ENCODE results near the gene STON2.
"Not testable (repeated sequence)": the region's sequence is repeated elsewhere in the genome, so short reads cannot be mapped to it uniquely, and the experiment has no call there.

STON2 gene

DNA sequence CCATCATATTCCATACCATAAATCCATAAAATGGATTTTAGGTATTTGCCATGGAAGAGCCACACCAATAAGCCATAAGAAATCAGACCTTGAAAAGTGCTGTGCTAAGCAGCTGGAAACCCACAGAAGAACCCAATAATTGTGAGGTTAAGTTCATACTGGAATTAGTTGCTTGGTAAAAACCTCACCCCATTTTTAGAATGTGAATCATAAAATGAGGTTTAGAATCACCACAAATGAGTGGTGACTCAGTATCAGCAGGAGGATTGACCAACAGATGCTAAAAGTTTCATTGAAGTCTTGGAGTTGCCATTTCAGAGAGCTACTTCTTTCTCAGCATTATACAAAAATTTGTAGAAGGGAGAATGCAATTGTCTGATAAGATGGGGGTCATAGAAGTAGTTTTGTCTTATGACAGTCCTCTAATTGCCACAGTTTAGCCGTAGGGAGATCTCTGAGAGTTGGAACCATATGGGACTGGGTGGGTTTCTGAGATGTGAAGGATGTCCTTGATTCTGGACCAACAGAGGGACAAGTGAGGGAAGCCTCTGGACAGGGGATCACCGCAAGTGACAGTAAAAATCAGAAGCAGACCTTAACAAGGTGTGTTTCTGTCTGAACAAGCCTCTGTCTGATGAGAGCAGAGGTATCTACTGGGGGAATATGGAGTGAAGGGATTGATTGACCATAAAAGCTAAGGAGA, 1.4 kb upstream of the STON2 start:
- no peaks in the 10 kb centered on the region for H3K36me3 Mint-ChIP-seq (ENCODE audit: low read depth)
- peaks cover 22% of the 10 kb centered on the region for H3K4me1 Mint-ChIP-seq
- peak; percentile 42 for ATAC-seq
- peaks cover 21% of the 10 kb centered on the region for H3K27me3 Mint-ChIP-seq
- H3K4me3 Mint-ChIP-seq, result no peak overlapping the region
- peaks cover 4% of the 10 kb centered on the region for H3K9me3 Mint-ChIP-seq
- no peak for DNase-seq
- H3K27ac Mint-ChIP-seq, result no peak overlapping the region

DNA sequence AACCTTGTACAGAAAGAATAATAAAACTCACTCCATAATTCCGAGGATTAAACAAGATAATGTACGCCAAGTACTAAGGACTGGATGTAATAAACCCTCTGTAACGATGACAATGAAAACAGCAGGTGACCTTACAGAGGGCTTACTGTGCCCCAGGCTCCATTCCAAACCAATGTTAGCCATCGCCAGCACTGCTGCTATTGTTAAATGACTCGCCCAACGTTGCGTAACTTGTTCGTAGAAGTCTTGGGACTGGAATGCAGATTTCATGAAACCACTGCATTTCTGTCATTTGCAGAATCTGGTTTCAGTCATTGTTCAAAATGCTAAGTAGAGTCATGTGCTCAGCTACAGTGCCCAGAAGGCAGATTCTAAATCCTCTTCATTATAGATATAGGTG, 728 bp upstream of the STON2 start:
- H3K27ac Mint-ChIP-seq, result no peak overlapping the region
- H3K4me1 Mint-ChIP-seq, result peaks cover 22% of the 10 kb centered on the region
- no peak overlapping the region for H3K4me3 Mint-ChIP-seq
- peaks cover 4% of the 10 kb centered on the region for H3K9me3 Mint-ChIP-seq
- H3K27me3 Mint-ChIP-seq, result peaks cover 21% of the 10 kb centered on the region
- peak; percentile 12 for DNase-seq
- H3K36me3 Mint-ChIP-seq (ENCODE audit: low read depth), result no peaks in the 10 kb centered on the region
- ATAC-seq, result peak; percentile 27

DNA sequence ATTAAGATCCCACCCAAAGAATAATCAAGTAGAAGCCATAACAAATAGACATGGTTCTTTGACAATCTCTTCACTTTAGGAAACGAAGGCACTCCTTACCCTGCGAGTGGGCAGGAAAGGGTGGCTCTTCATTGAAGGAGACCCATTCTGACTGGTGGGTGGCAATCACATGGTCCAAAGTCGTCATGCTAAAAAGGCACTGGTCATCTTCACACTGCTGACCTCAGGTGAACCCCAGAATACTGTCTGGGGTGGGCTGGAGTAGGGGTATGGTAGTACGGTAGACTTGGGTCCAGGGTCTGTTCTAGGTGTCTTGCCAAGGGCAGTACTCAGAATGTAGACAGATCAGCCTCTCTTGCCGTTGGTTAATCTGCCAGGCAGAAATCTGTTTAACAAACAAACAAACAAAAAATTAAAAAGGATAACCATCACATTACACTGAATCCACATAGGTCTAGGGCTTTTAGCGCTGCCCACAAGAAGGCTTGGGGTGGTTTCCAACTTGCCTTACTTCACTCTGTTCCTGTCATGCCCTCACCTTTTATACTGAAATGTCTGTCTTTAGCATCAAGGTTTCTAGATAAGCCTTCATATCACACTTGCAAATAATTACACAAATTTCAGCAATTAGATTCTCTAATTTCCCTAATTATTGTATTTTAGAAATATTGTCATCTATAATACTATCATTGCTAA, 1.8 kb downstream of the STON2 start:
- peaks cover 22% of the 10 kb centered on the region for H3K4me1 Mint-ChIP-seq
- H3K27me3 Mint-ChIP-seq, result peaks cover 7% of the 10 kb centered on the region
- no peak overlapping the region for H3K27ac Mint-ChIP-seq
- ATAC-seq (no peak), DNase-seq (no peak)
- H3K4me3 Mint-ChIP-seq, result no peak overlapping the region
- no peaks in the 10 kb centered on the region for H3K36me3 Mint-ChIP-seq (ENCODE audit: low read depth)
- no peaks in the 10 kb centered on the region for H3K9me3 Mint-ChIP-seq

DNA sequence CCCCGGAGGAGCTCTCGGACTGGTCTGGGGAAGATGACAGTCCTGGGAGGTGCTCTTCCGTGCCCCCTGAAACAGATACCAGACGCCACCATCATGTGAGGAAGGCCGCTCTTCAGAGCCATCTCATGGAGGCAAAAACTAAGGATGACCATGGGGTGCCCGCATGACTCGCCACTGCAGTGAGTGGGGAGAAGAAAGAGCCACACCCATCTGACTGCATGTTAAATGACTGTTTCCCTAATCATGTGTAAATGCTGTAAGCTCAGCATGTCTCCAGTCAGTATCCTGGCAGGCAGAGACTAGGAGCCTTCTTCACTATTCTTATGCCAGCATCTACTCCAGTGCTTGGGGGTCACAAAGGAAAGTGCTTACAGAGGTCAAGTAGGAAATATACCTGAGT, 4.0 kb downstream of the STON2 start:
- Mint-ChIP-seq H3K27ac (no peak overlapping the region), H3K9me3 (no peaks in the 10 kb centered on the region), H3K36me3 (ENCODE audit: low read depth) (no peaks in the 10 kb centered on the region), H3K4me3 (no peak overlapping the region), H3K4me1 (peaks cover 12% of the 10 kb centered on the region), H3K27me3 (peaks cover 10% of the 10 kb centered on the region)
- no peak for DNase-seq
- ATAC-seq, result no peak

DNA sequence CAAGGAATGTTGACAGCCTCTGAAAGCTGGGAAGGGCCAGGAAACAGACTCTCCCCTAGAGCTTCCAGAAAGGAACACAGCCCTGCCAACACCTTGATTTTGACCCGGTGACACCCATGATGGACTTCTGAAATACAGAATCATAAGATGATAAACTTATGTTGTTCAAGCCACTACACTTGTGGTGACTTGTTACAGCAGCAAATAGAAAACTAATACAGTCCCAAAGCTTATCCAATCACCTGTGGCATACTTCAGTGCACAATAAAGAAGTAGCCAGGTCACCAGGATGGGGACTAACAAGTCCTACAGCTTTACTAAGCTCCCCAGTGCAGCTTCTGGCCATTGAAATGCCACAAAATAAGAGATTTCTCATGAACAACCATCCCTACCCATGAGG, 5.4 kb downstream of the STON2 start:
- Mint-ChIP-seq H3K4me3 (no peak overlapping the region), H3K27me3 (peaks cover 8% of the 10 kb centered on the region), H3K27ac (no peak overlapping the region), H3K36me3 (ENCODE audit: low read depth) (no peaks in the 10 kb centered on the region), H3K4me1 (peaks cover under 1% of the 10 kb centered on the region), H3K9me3 (no peaks in the 10 kb centered on the region)
- DNase-seq, result no peak
- ATAC-seq, result no peak

DNA sequence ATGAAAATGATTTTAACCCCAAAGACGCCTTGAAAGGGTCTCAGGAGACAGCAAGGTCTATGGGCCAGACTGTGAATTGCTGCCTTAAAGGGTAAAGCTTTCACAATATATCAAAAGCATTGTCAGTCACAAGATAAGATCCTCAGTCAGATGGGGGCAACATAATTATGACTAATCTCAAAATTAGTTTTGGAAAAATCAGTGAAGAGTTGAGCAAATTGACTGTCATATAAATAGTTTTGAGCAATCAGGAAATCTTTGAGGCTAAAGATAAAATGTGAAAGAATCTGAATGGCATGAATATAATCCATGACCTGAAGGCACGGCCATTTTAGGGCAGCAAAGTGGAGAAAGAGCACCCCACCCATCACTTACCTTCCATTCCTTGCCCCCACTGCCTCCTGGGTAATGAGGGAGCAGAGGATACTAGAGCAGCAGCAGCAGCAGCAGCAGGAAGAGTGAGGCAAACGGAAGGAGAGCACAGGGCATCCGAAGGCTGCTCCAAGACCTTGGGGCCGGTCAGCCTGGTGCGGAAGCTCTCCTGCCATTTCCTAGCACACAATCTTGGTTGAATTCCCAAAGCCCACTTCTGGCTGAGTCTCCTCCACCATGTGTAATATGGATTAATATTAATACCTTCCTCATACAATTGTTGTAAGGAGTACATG, 7.0 kb downstream of the STON2 start:
- H3K27me3 Mint-ChIP-seq, result peaks cover 3% of the 10 kb centered on the region
- H3K27ac Mint-ChIP-seq, result no peak overlapping the region
- no peak for DNase-seq
- no peaks in the 10 kb centered on the region for H3K36me3 Mint-ChIP-seq (ENCODE audit: low read depth)
- no peak for ATAC-seq
- no peaks in the 10 kb centered on the region for H3K4me1 Mint-ChIP-seq
- no peak overlapping the region for H3K4me3 Mint-ChIP-seq
- H3K9me3 Mint-ChIP-seq, result no peaks in the 10 kb centered on the region

DNA sequence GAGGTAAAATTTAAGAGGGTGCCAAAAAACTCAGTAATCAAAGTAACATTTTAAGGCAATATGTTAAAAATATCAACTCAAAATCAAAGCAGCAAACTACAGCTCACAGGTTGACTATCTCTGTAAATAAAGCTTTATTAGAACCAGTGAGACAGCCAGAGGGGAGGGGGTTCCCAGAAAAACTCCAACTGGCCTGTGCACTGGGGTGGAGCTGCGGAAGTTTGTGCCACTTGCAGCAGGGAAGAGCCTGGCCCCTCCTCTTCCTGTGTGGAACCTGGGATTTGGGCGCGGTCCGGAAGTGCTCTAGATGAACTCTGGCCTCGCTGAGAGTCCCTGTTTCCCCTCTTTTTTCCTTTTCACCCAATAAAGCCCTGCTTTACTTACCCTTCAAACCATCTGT, 8.1 kb downstream of the STON2 start:
- Mint-ChIP-seq H3K27ac (no peak overlapping the region), H3K27me3 (peaks cover 2% of the 10 kb centered on the region), H3K4me3 (no peak overlapping the region), H3K4me1 (no peaks in the 10 kb centered on the region), H3K9me3 (no peaks in the 10 kb centered on the region), H3K36me3 (ENCODE audit: low read depth) (no peaks in the 10 kb centered on the region)
- DNase-seq, result no peak
- ATAC-seq, result no peak

DNA sequence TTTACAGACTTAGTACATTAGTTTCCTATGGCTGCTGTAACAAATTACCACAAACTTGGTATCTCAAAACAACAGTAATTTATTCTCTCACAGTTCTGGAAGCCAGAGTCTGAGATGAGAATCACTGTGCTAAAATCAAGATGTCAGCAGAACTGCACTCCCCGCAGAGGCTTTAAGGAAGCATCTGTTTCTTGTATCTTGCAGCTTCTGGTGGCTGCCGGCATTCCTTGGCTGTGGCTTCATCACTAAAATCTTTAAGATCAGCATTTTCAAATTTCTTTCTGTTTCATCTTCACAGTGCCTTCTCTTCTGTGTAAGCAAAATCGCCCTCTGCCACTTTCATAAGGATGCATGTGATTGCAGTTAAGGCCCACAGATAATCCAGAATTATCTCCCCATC, 9.4 kb downstream of the STON2 start:
- Mint-ChIP-seq H3K9me3 (no peaks in the 10 kb centered on the region), H3K36me3 (ENCODE audit: low read depth) (no peaks in the 10 kb centered on the region), H3K4me1 (no peaks in the 10 kb centered on the region), H3K4me3 (no peak overlapping the region), H3K27me3 (peaks cover 2% of the 10 kb centered on the region), H3K27ac (no peak overlapping the region)
- no peak for DNase-seq
- no peak for ATAC-seq

DNA sequence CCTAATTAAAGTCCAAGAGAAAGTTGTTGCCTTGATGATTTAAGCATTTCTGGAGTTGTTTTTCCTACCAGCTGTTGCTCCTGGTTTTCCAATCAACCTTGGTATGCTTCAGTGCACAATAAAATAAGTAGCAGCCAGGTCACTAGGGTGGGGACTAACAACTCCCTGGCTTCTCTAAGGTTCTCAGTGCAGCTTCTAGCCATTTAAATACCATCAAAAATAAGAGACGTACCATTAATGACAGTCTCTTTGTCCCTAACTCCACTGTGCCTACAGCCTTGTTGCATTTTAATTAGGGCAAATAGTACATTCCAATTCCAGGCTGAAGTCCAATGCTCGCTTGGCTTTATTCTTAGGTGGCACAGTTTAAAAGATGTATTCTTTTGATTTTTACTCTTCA, 11.8 kb downstream of the STON2 start:
- H3K27me3 Mint-ChIP-seq, result peaks cover 5% of the 10 kb centered on the region
- H3K4me1 Mint-ChIP-seq, result no peaks in the 10 kb centered on the region
- DNase-seq, result no peak
- no peak for ATAC-seq
- H3K9me3 Mint-ChIP-seq, result no peaks in the 10 kb centered on the region
- no peak overlapping the region for H3K27ac Mint-ChIP-seq
- H3K4me3 Mint-ChIP-seq, result no peak overlapping the region
- no peaks in the 10 kb centered on the region for H3K36me3 Mint-ChIP-seq (ENCODE audit: low read depth)

DNA sequence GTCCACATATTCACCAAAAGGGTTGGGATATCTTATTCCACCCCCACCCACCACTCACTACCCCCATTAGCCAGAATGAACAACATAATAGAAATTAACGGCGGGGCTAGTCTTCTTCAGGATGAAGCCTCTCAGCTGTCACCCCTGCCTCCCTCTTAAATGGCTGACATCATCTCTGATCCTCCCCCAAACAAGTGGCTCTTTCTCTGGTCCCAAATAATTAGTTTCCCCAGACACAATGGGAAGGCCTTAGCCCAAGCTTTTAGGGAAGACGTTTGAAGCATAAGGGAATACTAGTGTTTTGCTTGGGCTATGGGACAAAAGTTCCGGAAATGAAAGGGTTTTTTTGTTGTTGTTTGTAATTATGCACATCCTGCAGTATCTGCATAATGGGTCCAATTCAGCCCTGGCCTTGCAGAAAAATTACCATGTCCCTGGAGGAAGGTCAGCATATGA, 13.8 kb downstream of the STON2 start:
- H3K36me3 Mint-ChIP-seq (ENCODE audit: low read depth), result no peaks in the 10 kb centered on the region
- H3K9me3 Mint-ChIP-seq, result no peaks in the 10 kb centered on the region
- peaks cover 2% of the 10 kb centered on the region for H3K27me3 Mint-ChIP-seq
- ATAC-seq (no peak), DNase-seq (no peak)
- H3K4me3 Mint-ChIP-seq, result no peak overlapping the region
- no peak overlapping the region for H3K27ac Mint-ChIP-seq
- H3K4me1 Mint-ChIP-seq, result no peaks in the 10 kb centered on the region

DNA sequence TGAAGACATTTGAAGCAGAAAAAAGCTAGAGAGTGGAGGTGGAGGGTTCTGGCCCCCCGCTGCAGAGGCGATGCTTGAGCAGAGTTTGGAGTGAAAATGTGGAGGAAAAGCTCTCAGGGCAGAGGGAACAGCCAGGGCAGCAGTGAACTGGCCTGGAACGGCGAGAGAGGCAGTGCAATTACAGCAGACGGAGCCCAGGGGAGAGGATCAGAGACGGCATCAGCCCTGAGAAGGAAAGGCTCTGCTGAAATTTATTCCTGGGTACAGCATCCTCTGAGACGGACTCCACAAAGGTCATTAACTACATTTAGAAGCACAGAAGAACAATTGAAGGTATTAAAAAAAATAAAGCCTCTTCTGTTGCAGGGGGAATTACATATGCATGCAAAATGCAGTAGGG, 14.2 kb downstream of the STON2 start:
- no peak overlapping the region for H3K27ac Mint-ChIP-seq
- no peak overlapping the region for H3K4me3 Mint-ChIP-seq
- no peak for DNase-seq
- no peaks in the 10 kb centered on the region for H3K9me3 Mint-ChIP-seq
- no peak for ATAC-seq
- H3K4me1 Mint-ChIP-seq, result no peaks in the 10 kb centered on the region
- H3K27me3 Mint-ChIP-seq, result peaks cover 2% of the 10 kb centered on the region
- no peaks in the 10 kb centered on the region for H3K36me3 Mint-ChIP-seq (ENCODE audit: low read depth)

DNA sequence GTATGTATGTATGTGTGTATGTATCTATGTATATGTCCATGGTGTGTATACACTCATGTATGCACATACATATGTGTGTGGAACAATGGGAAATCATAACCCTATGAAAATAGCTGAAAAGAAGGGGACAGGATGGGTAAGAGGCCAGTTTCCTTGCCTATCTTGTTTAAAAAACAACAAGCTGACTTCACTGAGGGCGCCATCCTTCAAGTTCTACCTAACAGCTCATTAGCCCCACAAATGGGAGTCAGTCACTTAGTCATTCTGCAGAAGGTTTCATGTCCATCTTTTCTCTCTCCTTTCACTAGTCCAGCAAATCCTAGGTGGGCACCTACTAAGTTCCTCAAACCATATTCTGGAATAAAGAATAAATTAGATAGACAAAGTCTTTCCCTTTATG, 14.7 kb downstream of the STON2 start:
- ATAC-seq (no peak), DNase-seq (no peak)
- H3K27ac Mint-ChIP-seq, result no peak overlapping the region
- H3K27me3 Mint-ChIP-seq, result peaks cover 2% of the 10 kb centered on the region
- H3K9me3 Mint-ChIP-seq, result no peaks in the 10 kb centered on the region
- H3K36me3 Mint-ChIP-seq (ENCODE audit: low read depth), result no peaks in the 10 kb centered on the region
- no peaks in the 10 kb centered on the region for H3K4me1 Mint-ChIP-seq
- no peak overlapping the region for H3K4me3 Mint-ChIP-seq

DNA sequence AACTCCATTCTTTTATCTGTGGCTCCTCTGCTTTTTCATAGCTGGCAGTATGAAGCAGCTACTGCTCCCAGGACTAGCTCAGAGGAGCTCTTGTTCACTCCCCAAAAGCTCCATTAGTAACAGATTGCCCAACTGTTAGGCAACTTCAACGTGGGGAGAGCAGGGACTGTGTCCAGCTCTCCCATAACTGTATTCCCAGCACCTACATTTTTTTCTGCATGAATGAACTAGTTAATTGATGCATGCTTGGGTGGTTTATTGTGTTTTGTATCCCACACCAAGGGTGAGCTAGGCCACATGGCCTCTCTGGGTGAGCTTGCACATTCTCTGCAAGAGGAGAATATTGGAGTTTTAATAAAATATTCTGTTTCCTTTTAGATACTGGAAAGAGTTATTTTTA, 15.2 kb downstream of the STON2 start:
- H3K4me1 Mint-ChIP-seq, result no peaks in the 10 kb centered on the region
- H3K9me3 Mint-ChIP-seq, result no peaks in the 10 kb centered on the region
- DNase-seq, result no peak
- no peak overlapping the region for H3K27ac Mint-ChIP-seq
- H3K36me3 Mint-ChIP-seq (ENCODE audit: low read depth), result no peaks in the 10 kb centered on the region
- ATAC-seq, result no peak
- H3K27me3 Mint-ChIP-seq, result peaks cover 2% of the 10 kb centered on the region
- no peak overlapping the region for H3K4me3 Mint-ChIP-seq

DNA sequence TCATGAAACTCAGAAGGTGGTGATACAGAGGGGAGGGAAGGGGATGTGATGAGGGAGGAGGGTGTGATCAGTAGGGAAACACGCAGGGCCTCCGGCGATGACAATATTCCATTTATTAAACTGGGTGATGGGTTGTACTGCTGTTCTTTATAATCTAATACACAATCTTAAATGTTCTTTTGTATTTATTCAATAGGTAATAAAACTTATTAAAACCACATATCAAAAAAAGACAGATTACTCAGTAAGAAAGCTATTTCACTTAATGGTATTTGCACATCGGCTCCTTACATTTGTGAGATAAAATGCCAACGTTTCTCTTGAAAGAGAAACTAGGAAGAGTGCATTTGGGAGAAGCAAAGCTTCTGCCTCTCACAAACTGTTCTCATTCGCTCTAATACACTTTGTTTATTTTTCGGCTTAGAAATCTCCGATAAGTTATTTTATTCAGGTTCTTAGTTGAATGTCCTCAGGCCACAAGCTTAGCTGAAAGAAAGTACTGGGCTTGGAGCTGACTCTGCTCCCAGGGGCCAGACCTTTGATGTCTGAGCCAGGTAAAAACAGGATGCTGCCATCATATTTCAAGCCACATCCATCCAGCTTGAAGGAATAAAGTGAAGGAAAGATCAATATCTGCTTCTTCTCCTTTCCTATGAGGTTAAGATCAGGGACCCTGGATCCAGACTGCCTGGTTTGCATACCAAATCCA, 17.5 kb downstream of the STON2 start:
- H3K27ac Mint-ChIP-seq, result no peak overlapping the region
- no peak for DNase-seq
- H3K9me3 Mint-ChIP-seq, result no peaks in the 10 kb centered on the region
- H3K4me1 Mint-ChIP-seq, result no peaks in the 10 kb centered on the region
- H3K4me3 Mint-ChIP-seq, result no peak overlapping the region
- no peaks in the 10 kb centered on the region for H3K36me3 Mint-ChIP-seq (ENCODE audit: low read depth)
- H3K27me3 Mint-ChIP-seq, result peaks cover 2% of the 10 kb centered on the region
- no peak for ATAC-seq

DNA sequence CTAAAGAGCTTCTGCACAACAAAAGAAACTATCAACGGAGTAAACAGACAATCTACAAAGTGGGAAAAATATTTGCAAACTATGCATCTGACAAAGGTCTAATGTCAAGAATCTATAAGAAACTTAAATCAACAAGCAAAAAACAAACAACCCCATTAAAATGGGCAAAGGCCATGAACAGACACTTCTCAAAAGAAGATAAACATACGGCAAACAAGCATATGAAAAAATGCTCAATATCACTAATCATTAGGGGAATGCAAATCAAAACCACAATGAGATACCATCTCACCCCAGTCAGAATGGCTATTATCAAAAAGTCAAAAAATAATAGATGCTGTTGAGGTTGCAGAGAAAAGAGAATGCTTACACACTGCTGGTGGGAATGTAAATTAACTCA, 20.1 kb downstream of the STON2 start:
- ATAC-seq; H3K27ac Mint-ChIP-seq; H3K27me3 Mint-ChIP-seq; DNase-seq; H3K4me3 Mint-ChIP-seq; H3K9me3 Mint-ChIP-seq; H3K4me1 Mint-ChIP-seq; H3K36me3 Mint-ChIP-seq (ENCODE audit: low read depth): not testable (repeated sequence)
